ENCODE data around the gene TYMS. TPM values are rescaled to one million over a fixed set of nuclear protein-coding genes. Genes with fewer than 3 reads are reported as not detected.

Gene TYMS
- polyA plus RNA-seq, 1 donor from 2014 or later = 3.3 TPM

DNA sequence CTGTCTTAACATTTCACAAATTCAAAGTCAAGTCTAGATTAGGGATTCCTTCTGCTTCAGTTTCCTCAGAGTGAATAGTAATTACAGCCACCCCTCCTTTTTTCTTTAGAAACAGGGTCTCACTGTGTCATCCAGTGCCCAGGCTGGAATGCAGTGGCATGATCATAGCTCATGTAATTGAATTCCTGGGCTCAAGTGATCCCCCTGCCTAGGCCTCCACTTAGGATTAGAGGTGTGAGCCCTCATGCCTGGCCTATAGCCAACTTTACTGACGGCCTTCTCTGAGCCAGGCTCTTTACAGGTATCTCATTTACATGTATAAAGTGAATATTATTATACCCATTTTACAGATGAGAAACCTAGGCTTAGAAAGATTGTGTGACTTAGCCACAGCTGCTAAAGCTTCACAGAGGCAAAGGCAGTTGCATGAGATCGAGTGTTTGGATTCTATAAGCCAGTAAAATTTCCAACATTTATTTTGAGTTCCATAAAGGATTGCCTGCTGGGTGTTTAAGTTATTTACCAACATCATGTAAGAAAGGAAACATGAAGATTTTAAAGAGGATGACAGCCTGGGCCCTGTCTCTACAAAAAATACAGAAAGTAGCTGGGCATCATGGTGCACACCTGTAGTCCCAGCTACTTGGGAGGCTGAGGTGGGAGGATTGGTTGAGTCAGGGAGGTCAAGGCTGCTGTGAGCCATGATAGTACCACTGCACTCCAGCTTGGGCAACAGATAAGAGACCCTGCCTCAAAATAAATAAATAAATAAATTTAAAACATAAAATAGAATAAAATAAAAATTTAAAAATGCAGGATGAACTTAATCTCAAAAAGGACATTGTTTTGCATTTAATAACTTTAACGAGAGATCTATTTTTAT, 53.2 kb downstream of the TYMS start:
- H3K27me3 ChIP-seq (ENCODE audit: insufficient read depth, low read depth, low read length) = peaks cover 8% of the 10 kb centered on the region
- no peaks in the 10 kb centered on the region for H3F3A ChIP-seq (ENCODE audit: insufficient read depth, low read length, poor library complexity, severe bottlenecking)
- no peak overlapping the region for H3K4me2 ChIP-seq (ENCODE audit: low read length)
- no peak overlapping the region for H3K4me3 ChIP-seq (ENCODE audit: low read length)
- no peaks in the 10 kb centered on the region for H3K79me2 ChIP-seq (replicated peaks; ENCODE audit: insufficient read depth, low read length)
- no peak overlapping the region for H2AFZ ChIP-seq (ENCODE audit: low read depth, low read length)
- no peaks in the 10 kb centered on the region for H3K9me2 ChIP-seq (ENCODE audit: insufficient read depth, low read length)
- H3K36me3 ChIP-seq (ENCODE audit: insufficient read depth, low read length) = no peaks in the 10 kb centered on the region
- H3K9ac ChIP-seq (ENCODE audit: low read length) = no peak overlapping the region
- H4K20me1 ChIP-seq (ENCODE audit: insufficient read depth) = no peaks in the 10 kb centered on the region
- TF ChIP-seq POLR2AphosphoS5 (IDR thresholded peaks at IDR 0.05) (no peak), TAF1 (IDR thresholded peaks at IDR 0.05; ENCODE audit: low read depth) (no peak), EZH2 (IDR thresholded peaks at IDR 0.05; ENCODE audit: borderline replicate concordance, insufficient read depth, low read length, poor library complexity, severe bottlenecking) (no peak), SMC3 (conservative IDR thresholded peaks at IDR 0.05; ENCODE audit: poor library complexity) (no peak), MXI1 (conservative IDR thresholded peaks at IDR 0.05; ENCODE audit: poor library complexity, severe bottlenecking) (no peak), EP300 (conservative IDR thresholded peaks at IDR 0.05; ENCODE audit: poor library complexity, severe bottlenecking) (no peak), RAD21 (conservative IDR thresholded peaks at IDR 0.05) (no peak)
- TF ChIP-seq, protein P1, sequence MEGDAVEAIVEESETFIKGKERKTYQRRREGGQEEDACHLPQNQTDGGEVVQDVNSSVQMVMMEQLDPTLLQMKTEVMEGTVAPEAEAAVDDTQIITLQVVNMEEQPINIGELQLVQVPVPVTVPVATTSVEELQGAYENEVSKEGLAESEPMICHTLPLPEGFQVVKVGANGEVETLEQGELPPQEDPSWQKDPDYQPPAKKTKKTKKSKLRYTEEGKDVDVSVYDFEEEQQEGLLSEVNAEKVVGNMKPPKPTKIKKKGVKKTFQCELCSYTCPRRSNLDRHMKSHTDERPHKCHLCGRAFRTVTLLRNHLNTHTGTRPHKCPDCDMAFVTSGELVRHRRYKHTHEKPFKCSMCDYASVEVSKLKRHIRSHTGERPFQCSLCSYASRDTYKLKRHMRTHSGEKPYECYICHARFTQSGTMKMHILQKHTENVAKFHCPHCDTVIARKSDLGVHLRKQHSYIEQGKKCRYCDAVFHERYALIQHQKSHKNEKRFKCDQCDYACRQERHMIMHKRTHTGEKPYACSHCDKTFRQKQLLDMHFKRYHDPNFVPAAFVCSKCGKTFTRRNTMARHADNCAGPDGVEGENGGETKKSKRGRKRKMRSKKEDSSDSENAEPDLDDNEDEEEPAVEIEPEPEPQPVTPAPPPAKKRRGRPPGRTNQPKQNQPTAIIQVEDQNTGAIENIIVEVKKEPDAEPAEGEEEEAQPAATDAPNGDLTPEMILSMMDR (IDR thresholded peaks at IDR 0.05; ENCODE audit: poor library complexity, severe bottlenecking) = no peak
- TF ChIP-seq, protein P2, sequence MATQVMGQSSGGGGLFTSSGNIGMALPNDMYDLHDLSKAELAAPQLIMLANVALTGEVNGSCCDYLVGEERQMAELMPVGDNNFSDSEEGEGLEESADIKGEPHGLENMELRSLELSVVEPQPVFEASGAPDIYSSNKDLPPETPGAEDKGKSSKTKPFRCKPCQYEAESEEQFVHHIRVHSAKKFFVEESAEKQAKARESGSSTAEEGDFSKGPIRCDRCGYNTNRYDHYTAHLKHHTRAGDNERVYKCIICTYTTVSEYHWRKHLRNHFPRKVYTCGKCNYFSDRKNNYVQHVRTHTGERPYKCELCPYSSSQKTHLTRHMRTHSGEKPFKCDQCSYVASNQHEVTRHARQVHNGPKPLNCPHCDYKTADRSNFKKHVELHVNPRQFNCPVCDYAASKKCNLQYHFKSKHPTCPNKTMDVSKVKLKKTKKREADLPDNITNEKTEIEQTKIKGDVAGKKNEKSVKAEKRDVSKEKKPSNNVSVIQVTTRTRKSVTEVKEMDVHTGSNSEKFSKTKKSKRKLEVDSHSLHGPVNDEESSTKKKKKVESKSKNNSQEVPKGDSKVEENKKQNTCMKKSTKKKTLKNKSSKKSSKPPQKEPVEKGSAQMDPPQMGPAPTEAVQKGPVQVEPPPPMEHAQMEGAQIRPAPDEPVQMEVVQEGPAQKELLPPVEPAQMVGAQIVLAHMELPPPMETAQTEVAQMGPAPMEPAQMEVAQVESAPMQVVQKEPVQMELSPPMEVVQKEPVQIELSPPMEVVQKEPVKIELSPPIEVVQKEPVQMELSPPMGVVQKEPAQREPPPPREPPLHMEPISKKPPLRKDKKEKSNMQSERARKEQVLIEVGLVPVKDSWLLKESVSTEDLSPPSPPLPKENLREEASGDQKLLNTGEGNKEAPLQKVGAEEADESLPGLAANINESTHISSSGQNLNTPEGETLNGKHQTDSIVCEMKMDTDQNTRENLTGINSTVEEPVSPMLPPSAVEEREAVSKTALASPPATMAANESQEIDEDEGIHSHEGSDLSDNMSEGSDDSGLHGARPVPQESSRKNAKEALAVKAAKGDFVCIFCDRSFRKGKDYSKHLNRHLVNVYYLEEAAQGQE (IDR thresholded peaks at IDR 0.05; ENCODE audit: borderline replicate concordance) = no peak
- H3K9me3 ChIP-seq (ENCODE audit: low read length) = peaks cover 7% of the 10 kb centered on the region
- no peak overlapping the region for H3K27ac ChIP-seq (ENCODE audit: low read length)

DNA sequence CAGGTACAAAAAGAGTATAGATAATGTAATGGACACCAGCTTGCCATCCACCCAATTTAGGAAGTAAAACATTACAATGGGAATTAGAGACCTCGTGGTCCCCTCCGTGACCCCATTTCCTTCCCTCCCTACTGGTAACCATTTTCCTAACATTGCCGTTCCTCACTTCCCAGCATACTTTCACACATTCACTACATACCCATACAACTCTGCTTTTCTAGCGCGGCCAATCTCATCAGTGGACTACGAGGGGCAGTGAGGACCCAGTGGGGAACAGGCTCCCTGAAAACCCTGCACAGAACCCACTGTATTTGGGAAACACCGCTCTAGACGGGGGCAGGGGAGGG, 53.8 kb downstream of the TYMS start:
- Histone ChIP-seq H3K9me3 (ENCODE audit: low read length) (peaks cover 7% of the 10 kb centered on the region), H3K36me3 (ENCODE audit: insufficient read depth, low read length) (no peaks in the 10 kb centered on the region), H3K27ac (ENCODE audit: low read length) (no peak overlapping the region), H3K79me2 (replicated peaks; ENCODE audit: insufficient read depth, low read length) (no peaks in the 10 kb centered on the region), H3K4me3 (ENCODE audit: low read length) (peak overlapping the region; percentile 66), H4K20me1 (ENCODE audit: insufficient read depth) (no peaks in the 10 kb centered on the region), H3K9ac (ENCODE audit: low read length) (no peak overlapping the region), H3K9me2 (ENCODE audit: insufficient read depth, low read length) (no peaks in the 10 kb centered on the region), H3K27me3 (ENCODE audit: insufficient read depth, low read depth, low read length) (peaks cover 8% of the 10 kb centered on the region), H2AFZ (ENCODE audit: low read depth, low read length) (no peak overlapping the region), H3F3A (ENCODE audit: insufficient read depth, low read length, poor library complexity, severe bottlenecking) (no peaks in the 10 kb centered on the region), H3K4me2 (ENCODE audit: low read length) (no peak overlapping the region)
- TF ChIP-seq TAF1 (IDR thresholded peaks at IDR 0.05; ENCODE audit: low read depth) (no peak), MXI1 (conservative IDR thresholded peaks at IDR 0.05; ENCODE audit: poor library complexity, severe bottlenecking) (no peak), SMC3 (conservative IDR thresholded peaks at IDR 0.05; ENCODE audit: poor library complexity) (no peak), POLR2AphosphoS5 (IDR thresholded peaks at IDR 0.05) (no peak), RAD21 (conservative IDR thresholded peaks at IDR 0.05) (no peak), EZH2 (IDR thresholded peaks at IDR 0.05; ENCODE audit: borderline replicate concordance, insufficient read depth, low read length, poor library complexity, severe bottlenecking) (no peak), EP300 (conservative IDR thresholded peaks at IDR 0.05; ENCODE audit: poor library complexity, severe bottlenecking) (no peak)
- TF ChIP-seq, protein P1 (IDR thresholded peaks at IDR 0.05; ENCODE audit: poor library complexity, severe bottlenecking) = no peak
- TF ChIP-seq, protein P2 (IDR thresholded peaks at IDR 0.05; ENCODE audit: borderline replicate concordance) = no peak
